Hematopoietic multipotent progenitor cell treated with erythropoietin and hydrocortisone succinate and interleukin-3 and kit ligand, for 6 days (in vitro differentiated cells): ENCODE data around the gene SHC2.
"Not testable (repeated sequence)": the region's sequence is repeated elsewhere in the genome, so short reads cannot be mapped to it uniquely, and the experiment has no call there.

ENCODE experiments used
- DNase-seq: peaks from one replicate; pipeline ENCODE4 v3.0.0-alpha.2; 2015

SHC2 gene

GRCh38 chr19:492091-492531 lies 31.3 kb upstream of the SHC2 start:
- no peak for DNase-seq

- no peak for DNase-seq
Observed at GRCh38 chr19:491146-491741, 30.4 kb upstream of the SHC2 start.

GRCh38 chr19:489418-490196 lies 28.8 kb upstream of the SHC2 start:
- peak; percentile 53 for DNase-seq

GRCh38 chr19:488505-489417 lies 27.9 kb upstream of the SHC2 start:
- DNase-seq, result peak; percentile 96

- no peak for DNase-seq
Observed at GRCh38 chr19:485583-486236, 24.9 kb upstream of the SHC2 start.

GRCh38 chr19:485077-485476 lies 24.2 kb upstream of the SHC2 start:
- DNase-seq, result no peak

- no peak for DNase-seq
Observed at GRCh38 chr19:484494-484893, 23.7 kb upstream of the SHC2 start.

- DNase-seq, result no peak
Observed at GRCh38 chr19:483332-484072, 22.7 kb upstream of the SHC2 start.

- no peak for DNase-seq
Observed at GRCh38 chr19:482186-483041, 21.6 kb upstream of the SHC2 start.

GRCh38 chr19:481100-481499 lies 20.3 kb upstream of the SHC2 start:
- not testable (repeated sequence) for DNase-seq

- DNase-seq, result peak; percentile 61
Observed at GRCh38 chr19:480016-480855, 19.4 kb upstream of the SHC2 start.

GRCh38 chr19:478976-479375 lies 18.1 kb upstream of the SHC2 start:
- no peak for DNase-seq

GRCh38 chr19:478236-478903 lies 17.5 kb upstream of the SHC2 start:
- DNase-seq, result no peak

GRCh38 chr19:475360-475759 lies 14.5 kb upstream of the SHC2 start:
- no peak for DNase-seq

GRCh38 chr19:474126-475078 lies 13.6 kb upstream of the SHC2 start:
- DNase-seq, result no peak

GRCh38 chr19:472005-472858 lies 11.4 kb upstream of the SHC2 start:
- no peak for DNase-seq

GRCh38 chr19:470701-471100 lies 9.9 kb upstream of the SHC2 start:
- DNase-seq, result no peak

GRCh38 chr19:469833-470232 lies 9.0 kb upstream of the SHC2 start:
- DNase-seq, result no peak
